Activated T-cell treated with anti-CD3 and anti-CD28 coated beads for 48 hours (primary cell): ENCODE measurements around the gene ZBTB4.

Experiments used
- DNase-seq: peaks from one replicate; pipeline ENCODE4 v3.0.0-alpha.2; 2020; ENCODE audit warnings: low read depth

Gene ZBTB4

GRCh38 chr17:7419819-7420610 lies 59.4 kb downstream of the ZBTB4 start, which contains the start of gene SPEM1:
Gene SPEM1 (plus strand): TSS chr17:7420324. CDS start chr17:7420385, 61 bp downstream.
- no peak for DNase-seq

GRCh38 chr17:7418472-7419152 lies 60.8 kb downstream of the ZBTB4 start:
- no peak for DNase-seq

- DNase-seq, result no peak
Measured at GRCh38 chr17:7417056-7417655, 62.3 kb downstream of the ZBTB4 start.

- DNase-seq, result no peak
Measured at GRCh38 chr17:7416323-7416722, 63.1 kb downstream of the ZBTB4 start.

- DNase-seq, result no peak
Measured at GRCh38 chr17:7415784-7416183, 63.6 kb downstream of the ZBTB4 start.

GRCh38 chr17:7414837-7415236 lies 64.6 kb downstream of the ZBTB4 start:
- DNase-seq, result no peak

GRCh38 chr17:7413346-7413985 lies 66.0 kb downstream of the ZBTB4 start:
- DNase-seq, result no peak

- DNase-seq, result no peak
Measured at GRCh38 chr17:7411427-7411750, 68.0 kb downstream of the ZBTB4 start.

GRCh38 chr17:7410634-7411426 lies 68.6 kb downstream of the ZBTB4 start:
- no peak for DNase-seq

GRCh38 chr17:7409716-7410115 lies 69.7 kb downstream of the ZBTB4 start:
- DNase-seq, result no peak
